Neural cell (in vitro differentiated cells): Measurements from ENCODE around the gene P4HTM.

ENCODE experiments used
- MXI1 ChIP-seq: fragments of 450-650 bp; conservative IDR thresholded peaks from 2 replicates; pipeline ENCODE4 v1.6.1; 2014; ENCODE audit warnings: antibody characterized with exemption, mild to moderate bottlenecking; ENCODE audit not compliant: poor library complexity, severe bottlenecking
- POLR2AphosphoS5 ChIP-seq: IDR thresholded peaks from 2 replicates; pipeline ENCODE4 v1.6.1; 2012
- RAD21 ChIP-seq: fragments of 450-650 bp; conservative IDR thresholded peaks from 2 replicates; pipeline ENCODE4 v1.6.1; 2014; ENCODE audit warnings: antibody characterized with exemption, mild to moderate bottlenecking, moderate library complexity
- REST ChIP-seq: IDR thresholded peaks from 2 replicates; pipeline ENCODE4 v1.6.1; 2012; ENCODE audit warnings: borderline replicate concordance
- SMC3 ChIP-seq: fragments of 450-650 bp; conservative IDR thresholded peaks from 2 replicates; pipeline ENCODE4 v1.6.1; 2014; ENCODE audit warnings: antibody characterized with exemption, mild to moderate bottlenecking, moderate library complexity; ENCODE audit not compliant: poor library complexity
- TAF1 ChIP-seq: IDR thresholded peaks from 2 replicates; pipeline ENCODE4 v1.6.1; 2012; ENCODE audit warnings: low read depth
- TF ChIP-seq, protein P1 (sequence below): fragments of 450-650 bp; IDR thresholded peaks from 2 replicates; pipeline ENCODE4 v1.5.1; 2014; ENCODE audit warnings: antibody characterized with exemption, mild to moderate bottlenecking, moderate library complexity; ENCODE audit not compliant: poor library complexity, severe bottlenecking

GRCh38 chr3:49027634-49028033, 37.6 kb downstream of the P4HTM start:
- no peak for TF ChIP-seq POLR2AphosphoS5
- TF ChIP-seq REST, result no peak
- TF ChIP-seq, protein P1, sequence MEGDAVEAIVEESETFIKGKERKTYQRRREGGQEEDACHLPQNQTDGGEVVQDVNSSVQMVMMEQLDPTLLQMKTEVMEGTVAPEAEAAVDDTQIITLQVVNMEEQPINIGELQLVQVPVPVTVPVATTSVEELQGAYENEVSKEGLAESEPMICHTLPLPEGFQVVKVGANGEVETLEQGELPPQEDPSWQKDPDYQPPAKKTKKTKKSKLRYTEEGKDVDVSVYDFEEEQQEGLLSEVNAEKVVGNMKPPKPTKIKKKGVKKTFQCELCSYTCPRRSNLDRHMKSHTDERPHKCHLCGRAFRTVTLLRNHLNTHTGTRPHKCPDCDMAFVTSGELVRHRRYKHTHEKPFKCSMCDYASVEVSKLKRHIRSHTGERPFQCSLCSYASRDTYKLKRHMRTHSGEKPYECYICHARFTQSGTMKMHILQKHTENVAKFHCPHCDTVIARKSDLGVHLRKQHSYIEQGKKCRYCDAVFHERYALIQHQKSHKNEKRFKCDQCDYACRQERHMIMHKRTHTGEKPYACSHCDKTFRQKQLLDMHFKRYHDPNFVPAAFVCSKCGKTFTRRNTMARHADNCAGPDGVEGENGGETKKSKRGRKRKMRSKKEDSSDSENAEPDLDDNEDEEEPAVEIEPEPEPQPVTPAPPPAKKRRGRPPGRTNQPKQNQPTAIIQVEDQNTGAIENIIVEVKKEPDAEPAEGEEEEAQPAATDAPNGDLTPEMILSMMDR, result no peak
- no peak for TF ChIP-seq TAF1
- TF ChIP-seq SMC3, result no peak
- no peak for TF ChIP-seq MXI1
- TF ChIP-seq RAD21, result no peak
